Right forelimb (tissue), 1 donor: ENCODE results near the gene TBKBP1.
A peak's percentile ranks its signal among the peaks of the same experiment; 100 is the strongest.
"Not testable (repeated sequence)": the region's sequence is repeated elsewhere in the genome, so short reads cannot be mapped to it uniquely, and the experiment has no call there.

Experiments used
- DNase-seq: peaks from one replicate; pipeline ENCODE4 v3.0.0-alpha.2; 2018

TBKBP1 gene

GRCh38 chr17:47678196-47678595, 15.8 kb upstream of the TBKBP1 start:
- no peak for DNase-seq

GRCh38 chr17:47682138-47682537, 11.8 kb upstream of the TBKBP1 start:
- DNase-seq = no peak

- DNase-seq = not testable (repeated sequence)
Measured at GRCh38 chr17:47682727-47683126, 11.2 kb upstream of the TBKBP1 start.

GRCh38 chr17:47684025-47684424, 9.9 kb upstream of the TBKBP1 start:
- DNase-seq = no peak

DNA sequence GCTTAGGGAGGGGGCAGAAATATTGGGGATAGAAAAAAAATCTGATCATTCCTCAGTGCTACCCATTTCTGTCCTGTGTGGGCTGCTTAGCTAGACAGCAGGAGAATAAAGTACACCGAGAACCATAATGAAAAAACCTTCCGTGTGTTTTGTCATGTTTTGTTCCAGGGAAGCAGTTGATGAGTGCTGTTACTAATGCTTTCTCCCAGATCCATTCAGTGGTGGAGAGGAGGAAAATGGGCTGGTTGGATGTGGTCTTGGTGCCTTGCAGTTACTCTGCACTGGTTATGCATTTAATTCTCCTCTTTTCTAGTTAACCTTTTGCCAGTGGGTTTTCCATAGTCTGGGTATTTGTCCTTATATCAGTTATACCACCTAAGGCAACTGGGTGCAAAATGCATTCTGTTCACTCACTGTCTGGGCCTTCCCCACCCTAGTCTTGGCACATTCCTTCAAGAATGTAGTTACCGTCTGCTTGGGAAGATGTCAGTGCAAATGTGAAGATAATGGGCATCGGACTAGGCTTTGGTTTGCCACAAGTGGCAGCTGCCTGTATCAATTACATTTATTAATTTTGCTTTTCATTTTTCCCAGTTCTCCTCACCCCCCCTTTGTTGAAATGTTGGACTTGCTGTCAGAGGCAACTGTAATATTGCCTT, 9.3 kb upstream of the TBKBP1 start:
- DNase-seq = no peak

DNA sequence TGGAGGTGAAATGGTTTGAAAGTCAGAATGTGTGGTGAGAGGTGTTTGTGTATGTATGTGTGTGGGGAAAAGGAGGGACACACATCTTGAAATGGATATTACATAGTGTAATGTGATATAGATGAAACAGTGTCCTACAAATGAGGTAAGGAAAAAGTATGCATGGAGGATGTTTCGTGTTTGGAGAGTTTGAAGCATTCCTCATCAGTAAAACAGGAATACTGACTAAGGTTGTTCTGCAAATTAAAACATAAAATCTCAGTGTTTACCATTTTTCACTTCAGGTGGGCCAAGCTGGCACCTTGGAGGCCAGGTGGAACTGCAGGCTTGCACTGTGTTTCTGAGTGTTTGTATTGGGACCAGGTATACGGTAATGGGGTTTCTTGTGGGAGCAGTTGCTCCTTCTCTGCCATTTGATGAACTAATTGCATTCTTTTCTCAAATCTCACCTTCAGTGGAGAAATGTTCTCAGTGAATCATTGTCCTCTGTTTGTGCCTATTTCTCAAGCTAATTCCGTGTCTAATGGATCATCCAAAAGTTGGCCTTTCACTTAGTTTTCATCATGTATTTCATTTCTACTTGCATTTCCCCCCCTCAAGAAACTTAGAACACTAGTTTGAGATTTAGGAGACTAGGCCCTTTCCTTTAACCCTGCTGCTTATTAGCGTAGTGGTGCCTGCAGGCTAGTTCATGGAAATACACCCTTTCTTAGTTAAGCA, 8.2 kb upstream of the TBKBP1 start:
- DNase-seq = no peak

- DNase-seq = no peak
Measured at GRCh38 chr17:47686276-47686635, 7.7 kb upstream of the TBKBP1 start.

GRCh38 chr17:47686664-47687327, 7.2 kb upstream of the TBKBP1 start:
- DNase-seq = no peak

DNA sequence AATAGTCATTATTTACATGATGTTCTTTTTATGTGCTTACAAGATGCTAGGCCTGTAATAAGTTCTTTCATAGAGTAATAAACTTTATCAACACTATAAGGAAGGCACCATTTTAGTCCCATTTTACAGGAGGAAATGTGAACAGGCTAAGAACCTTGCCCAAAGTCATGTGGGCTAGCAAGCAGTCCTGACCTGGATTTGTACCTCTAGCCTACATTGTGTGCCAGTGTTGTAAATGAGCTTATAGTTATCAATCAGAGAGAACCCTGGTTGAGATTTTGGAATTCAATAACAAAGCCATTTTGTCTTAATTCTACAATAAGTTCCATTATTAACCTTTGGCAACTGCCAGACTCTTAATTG, 6.7 kb upstream of the TBKBP1 start:
- no peak for DNase-seq

GRCh38 chr17:47687748-47688147, 6.2 kb upstream of the TBKBP1 start:
- no peak for DNase-seq

DNA sequence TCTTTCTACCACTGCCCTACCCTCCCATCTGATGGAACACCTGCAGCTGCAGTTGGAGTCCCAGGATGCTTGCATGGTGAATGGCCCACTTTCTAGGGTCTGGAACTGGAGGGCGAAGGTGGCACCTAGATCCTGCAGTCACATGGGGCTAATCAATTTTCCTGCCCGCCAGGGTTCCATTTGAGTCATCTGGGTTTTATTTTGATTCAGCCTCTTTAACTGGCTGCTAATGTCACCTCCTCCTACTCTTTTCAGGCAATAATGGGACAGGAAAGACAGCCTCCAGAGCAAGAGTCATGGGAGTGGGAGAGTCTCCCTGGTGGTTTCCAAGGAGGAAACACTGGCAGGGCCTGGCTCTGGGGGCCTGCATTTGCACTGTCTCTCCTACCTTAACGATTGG, 3.8 kb upstream of the TBKBP1 start:
- no peak for DNase-seq

- DNase-seq = no peak
Measured at GRCh38 chr17:47692137-47692894, 1.6 kb upstream of the TBKBP1 start.

DNA sequence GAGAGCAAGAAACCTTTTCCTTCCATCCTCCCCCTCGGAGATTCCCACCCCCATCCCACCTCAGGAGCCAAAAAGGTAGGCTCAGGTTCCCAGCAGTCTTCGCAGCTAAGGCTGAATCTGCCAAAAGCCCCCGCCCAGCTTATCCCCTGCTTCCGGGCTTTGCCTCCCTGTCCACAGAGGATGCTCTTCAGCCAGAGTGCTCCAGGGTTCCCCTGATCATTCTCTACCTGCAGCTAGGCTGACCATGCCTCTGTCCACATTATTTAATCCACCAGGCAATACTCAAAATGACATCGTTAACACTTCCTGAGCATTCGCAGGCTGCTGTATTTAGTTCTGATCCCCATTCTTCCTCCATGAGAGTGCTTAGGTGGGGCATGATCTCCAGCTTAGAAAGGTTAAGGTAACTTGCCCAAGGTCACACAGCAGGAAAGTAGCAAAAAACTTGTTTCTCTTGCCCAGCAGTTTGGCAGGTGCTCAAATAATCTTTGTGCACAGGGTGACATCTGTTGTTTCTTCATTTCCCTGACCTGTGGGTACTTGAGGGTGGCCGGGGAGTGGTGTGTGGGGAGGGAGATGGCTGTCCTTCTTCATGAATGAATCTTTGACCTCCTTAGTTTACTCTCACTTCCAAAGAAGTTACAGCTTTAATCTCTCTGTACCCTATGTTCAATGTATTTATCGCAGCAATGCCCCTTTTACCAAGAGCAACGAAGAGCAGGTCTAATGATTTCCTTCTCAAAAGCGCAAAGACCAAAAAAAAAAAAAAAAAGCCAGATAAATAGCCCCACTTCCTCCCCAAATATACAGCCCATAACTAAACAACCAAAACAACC, 848 bp upstream of the TBKBP1 start:
- no peak for DNase-seq

- no peak for DNase-seq
Measured at GRCh38 chr17:47694581-47695428, 844 bp downstream of the TBKBP1 start.

- DNase-seq = peak; percentile 76
Measured at GRCh38 chr17:47695429-47696376, 1.7 kb downstream of the TBKBP1 start.

- no peak for DNase-seq
Measured at GRCh38 chr17:47696717-47697642, 3.0 kb downstream of the TBKBP1 start.

- DNase-seq = no peak
Measured at GRCh38 chr17:47697906-47698711, 4.1 kb downstream of the TBKBP1 start.
